NCI-H510A treated with DMSO at 0.1 percent for 48 hours (cell line): ENCODE data around the gene CIBAR2.
A peak's percentile ranks its signal among the peaks of the same experiment; 100 is the strongest.
"Not testable (repeated sequence)": the region's sequence is repeated elsewhere in the genome, so short reads cannot be mapped to it uniquely, and the experiment has no call there.

Experiments
- DNase-seq: peaks from one replicate; lab custom pipeline; 2025; lab: John Stamatoyannopoulos, UW

The CIBAR2 gene

DNA sequence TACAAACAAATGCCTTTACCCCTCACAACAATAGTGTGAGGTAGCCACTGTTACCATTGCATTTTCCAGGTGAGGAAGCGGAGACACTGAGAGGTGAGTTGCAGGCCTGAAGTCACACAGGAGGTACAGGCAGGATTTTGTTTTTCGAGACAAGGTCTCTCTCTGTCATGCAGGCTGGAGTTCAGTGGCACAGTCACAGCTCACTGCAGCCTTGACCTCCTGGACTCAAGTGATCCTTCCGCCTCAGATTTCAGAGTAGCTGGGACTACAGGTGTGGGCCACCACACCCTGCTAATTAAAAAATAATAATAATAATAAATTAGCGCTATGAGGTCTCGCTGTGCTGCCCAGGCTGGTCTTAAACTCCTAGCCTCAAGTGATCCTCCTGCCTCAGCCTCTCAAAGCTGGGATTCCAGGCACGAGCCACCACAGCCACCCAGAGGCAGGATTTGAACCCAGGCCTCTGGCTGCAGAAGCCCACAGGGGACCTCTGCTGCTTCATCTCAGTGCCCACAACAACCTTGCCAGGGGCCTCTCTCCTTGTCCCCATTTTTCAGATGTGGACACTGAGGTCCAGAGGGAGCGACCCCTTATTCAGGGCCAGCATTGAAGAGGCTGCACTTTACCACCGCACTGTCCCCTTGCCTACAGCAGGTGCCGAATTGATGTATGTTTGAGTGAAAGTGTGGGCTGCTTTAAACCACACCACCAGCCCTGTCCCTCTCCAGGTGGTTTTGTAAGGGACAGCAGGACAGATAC is 16.0 kb upstream of the CIBAR2 start:
- no peak for DNase-seq

DNA sequence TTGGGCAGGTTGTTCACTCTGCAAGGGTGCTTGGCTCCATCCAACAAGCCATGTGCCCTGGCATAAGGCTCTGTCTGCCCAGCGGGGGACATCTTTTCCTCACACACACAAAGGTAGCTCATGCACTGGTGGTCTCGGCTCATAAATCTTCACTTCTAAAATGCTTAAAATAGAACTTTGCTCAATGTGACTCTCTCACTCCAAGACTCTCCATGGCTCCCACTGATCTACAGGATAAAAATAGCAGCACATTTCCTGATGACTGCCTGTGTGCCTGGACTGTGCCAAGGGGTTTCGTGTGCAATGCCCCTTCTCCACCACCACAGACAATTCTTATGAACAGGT is 15.1 kb upstream of the CIBAR2 start:
- DNase-seq, result no peak

DNA sequence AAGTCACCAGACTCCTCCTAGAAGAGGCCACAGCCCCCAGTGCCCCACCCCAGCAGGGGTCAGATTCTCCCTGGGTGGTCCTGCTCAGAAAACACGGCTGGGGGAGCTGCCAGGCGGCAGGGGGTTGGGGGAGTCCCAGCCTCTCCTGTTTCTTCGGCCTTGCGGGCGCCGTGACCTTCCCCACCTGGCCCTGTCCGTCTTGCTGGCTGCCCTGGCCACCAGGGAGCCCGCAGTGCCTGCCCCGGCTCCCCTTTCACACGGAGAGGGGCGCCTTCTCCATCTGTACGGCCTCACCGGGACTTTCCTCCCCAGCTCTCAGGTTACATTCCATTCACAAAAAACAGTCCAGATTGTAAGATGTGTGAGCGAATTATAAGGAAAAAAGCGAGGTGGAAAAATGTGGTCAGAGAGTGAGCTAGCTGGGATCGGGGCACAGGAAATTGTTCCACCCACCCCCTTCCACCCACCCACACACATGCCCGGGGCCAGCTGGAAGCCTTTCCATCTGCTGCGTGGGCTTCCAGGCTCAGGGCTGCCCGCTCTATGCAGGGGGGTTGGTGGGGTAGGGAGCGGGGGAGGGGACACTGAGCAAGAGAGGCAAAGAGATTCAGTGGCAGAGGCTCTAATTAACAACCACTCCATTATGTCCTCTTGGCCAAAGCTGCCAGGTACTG is 14.6 kb upstream of the CIBAR2 start:
- DNase-seq, result no peak

DNA sequence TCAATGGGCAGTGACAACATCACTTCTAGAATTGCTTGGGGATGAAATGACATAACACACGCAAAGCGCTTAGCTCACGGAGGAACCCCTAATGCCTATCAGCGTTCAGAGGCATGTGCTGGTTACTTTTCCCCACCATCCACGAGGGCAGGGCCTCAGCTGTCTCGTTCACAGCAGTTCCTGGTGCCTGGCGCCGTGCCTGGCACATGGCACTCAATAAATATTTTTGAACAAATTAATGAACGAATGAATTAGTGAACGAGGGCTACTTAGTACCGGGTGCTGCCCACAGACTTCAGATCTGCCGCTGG is 14.1 kb upstream of the CIBAR2 start:
- DNase-seq, result no peak

DNA sequence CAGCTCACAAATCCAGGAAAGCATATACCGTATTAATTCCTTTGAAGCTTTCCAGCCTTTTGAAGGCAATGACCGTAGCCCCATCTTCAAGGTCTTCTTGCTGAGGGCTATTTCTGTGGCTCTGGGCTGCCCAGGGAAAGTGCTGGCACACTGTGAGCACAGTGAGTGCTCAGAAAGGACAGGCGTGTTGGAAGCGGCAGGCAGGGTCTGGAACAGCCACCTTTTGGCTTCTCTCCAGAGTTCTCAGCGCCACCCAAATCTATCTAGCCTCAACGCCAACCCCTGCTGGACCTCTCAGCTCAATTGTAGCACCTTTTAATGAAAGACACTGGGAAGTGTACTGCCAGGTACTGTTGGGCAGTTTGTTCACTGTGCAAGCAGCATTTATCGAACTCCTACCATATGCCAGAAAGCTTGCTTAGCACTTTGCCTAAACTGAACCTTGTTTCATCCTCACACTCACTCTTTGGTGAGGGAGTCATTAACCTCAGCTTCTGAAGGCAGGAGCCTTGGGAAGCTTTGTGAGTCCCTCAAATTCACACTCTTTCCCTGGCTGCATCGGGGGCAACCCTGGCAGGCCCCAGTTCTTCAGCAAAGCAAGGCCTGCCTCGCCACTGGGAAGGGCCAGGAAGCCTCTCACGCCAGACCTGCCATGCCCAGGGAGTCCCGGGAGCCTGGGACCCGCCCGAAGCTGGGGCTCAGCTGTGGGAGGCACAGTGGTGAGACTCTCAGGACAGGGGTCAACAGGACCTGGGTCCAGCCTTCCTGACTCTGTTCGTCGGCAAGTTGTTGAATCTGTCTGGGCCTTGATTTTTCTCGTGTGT is 13.5 kb upstream of the CIBAR2 start:
- DNase-seq, result no peak

DNA sequence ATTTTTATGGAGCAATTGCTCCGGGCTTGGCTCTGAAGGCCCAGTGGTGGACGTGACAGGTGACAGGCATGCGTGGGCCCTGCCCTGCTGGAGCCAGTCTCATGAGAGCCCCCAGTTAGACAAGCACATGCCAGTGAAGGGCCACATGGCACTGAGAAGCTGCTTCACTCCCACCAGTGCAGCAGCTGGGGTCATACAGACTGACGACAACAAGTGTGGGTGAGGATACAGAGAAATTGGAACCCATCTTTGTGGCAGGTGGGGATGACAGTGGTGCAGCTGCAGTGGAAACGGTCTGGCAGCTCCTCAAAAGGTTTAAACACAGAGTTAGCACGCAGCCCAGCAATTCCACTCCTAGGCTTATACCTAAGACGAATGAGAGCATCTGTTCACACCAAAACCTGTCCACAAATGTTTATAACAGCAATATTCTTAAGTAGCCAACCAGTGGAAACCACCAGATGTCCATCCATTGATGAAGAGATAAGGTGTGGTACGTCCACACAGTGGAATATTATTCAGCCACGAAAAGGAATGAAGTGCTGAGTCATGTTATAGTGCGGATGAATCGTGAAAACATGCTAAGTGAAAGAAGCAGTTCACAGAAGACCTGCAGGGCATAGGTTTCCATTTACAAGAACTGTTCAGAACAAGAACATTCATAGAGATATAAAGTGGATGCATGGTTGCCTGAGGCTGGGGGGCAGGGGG is 12.5 kb upstream of the CIBAR2 start:
- no peak for DNase-seq

DNA sequence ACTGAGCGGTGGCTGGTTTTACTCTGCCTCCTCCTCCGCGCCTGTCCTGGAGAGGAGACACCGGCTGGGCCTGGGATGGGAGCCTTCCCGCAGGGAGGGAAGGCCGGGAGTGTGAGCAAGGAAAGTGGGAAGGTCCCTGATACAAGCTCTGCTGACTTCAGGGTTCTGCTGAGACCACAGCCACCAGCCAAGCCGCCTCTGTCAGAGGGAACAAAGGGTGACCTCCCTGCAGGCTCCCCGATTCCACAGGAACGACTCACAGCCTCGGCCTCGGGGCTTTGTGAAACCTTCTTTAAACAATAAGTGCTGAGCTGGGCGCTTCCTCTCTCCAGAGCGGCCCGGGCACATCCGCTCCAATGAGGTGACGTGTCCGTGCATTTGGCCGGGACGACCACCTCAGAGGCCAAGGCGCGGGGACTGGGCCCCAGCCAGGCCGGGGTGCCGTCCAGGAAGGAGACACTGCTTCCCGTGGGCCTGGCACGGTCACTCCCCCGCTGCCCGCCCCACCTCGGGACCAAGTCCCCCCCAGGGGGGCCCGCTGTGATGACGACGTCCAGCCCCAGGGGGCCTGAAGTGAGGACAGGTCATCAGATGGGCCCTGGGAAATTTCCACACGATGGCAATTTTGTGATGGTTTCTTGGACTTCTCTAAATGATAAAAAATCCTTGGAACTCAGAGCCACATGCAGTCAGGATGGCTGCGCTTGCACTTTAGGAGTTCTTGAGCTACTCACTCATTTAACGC is 11.8 kb upstream of the CIBAR2 start:
- DNase-seq, result no peak

DNA sequence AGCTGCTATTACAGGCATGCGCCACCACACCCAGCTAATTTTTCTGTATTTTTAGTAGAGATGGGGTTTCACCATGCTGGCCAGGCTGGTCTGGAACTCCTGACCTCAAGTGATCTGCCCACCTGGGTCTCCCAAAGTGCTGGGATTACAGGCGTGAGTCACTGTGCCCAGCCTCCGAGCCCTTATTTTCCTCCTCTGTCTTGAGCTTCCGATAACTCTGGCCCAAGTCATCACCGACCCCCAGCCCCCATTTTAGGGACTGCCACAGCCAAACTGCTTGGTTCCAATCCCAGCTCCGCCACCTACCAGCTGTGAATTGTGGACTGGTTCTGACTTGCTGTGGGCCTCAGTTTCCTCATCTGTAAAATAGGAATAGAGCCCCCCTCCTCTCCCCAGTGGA is 11.2 kb upstream of the CIBAR2 start:
- not testable (repeated sequence) for DNase-seq

DNA sequence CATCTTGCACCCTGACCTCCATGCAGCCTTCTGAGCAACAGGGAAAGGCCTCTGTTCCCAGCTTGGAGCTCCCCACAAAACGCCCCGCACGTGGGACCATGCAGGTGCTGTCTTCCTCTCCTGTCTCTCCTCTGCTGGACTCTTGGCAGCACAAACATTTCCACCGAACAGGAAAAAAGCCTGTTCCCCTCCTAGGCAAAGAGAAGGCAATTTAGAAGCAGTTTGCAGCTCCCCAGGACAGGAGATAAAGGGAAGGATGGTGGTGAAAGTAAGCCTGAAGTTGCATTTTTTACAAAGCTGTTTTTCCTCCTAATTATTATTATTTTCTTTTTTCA is 7.7 kb upstream of the CIBAR2 start:
- DNase-seq, result no peak

DNA sequence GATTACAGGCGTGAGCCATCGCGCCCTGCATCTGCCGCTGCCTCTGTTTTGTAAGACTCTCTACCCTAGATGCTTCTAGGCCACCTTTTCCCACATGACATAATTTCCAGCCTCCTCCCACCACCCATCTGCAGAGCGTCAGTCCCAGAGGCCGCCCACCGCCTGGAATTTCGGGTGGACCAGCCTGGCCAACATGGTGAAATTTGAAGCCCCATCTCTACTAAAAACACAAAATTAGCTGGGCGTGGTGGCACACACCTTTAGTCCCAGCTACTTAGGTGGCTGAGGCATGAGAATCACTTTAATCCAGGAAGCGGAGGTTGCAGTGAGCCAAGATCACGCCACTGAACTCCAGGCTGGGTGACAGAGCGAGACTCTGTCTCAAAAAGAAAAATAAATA is 5.1 kb upstream of the CIBAR2 start:
- DNase-seq, result no peak

DNA sequence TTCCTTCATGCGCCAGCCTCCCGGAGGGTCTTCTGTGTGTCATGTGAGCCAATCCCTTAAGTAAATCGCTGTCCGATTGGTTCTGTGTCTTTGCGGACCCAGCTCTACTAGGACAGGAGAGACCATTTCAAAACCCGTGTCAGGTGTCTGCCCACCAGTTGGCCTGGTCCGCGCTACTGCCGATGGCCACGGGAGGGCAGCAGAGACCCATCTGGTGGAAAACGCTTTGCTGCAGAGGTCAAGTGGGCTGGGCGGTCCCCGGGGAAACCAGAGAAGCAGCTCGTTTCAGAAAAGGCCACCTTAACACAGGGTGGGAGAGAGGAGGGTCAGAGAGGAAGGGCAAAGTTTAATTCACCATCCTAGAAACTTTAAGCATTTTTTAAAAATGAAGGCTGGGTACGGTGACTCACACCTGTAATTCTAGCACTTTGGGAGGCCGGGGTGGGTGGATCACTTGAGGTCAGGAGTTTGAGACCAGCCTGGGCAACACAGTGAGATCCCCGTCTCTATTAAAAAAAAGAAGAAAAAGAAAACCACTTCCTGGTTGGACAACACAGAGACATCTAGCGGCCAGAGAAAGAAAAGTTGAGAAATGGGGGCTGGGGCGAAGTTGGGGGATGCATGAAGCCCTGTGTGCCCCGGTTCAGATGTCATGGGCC is 2.8 kb upstream of the CIBAR2 start:
- peak; percentile 80 for DNase-seq

DNA sequence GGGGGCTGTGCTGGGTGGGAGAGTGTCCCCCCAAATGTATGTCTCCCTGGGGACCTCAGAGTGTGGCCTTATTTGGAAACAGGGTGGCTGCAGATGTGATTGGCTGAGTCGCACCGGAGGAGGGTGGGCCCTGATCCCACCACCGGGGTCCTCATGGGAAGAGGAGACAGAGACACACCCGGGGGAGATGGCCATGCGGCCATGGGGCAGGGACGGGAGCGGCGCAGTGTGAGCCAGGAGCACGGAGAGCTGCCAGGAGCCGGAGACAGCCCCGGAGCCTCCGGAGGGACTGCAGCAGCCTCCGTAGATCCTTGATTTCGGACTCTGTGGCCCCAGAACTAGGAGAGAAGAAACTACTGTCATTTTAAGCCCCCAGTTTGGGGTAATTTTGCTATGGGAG is 1.6 kb upstream of the CIBAR2 start:
- no peak for DNase-seq

DNA sequence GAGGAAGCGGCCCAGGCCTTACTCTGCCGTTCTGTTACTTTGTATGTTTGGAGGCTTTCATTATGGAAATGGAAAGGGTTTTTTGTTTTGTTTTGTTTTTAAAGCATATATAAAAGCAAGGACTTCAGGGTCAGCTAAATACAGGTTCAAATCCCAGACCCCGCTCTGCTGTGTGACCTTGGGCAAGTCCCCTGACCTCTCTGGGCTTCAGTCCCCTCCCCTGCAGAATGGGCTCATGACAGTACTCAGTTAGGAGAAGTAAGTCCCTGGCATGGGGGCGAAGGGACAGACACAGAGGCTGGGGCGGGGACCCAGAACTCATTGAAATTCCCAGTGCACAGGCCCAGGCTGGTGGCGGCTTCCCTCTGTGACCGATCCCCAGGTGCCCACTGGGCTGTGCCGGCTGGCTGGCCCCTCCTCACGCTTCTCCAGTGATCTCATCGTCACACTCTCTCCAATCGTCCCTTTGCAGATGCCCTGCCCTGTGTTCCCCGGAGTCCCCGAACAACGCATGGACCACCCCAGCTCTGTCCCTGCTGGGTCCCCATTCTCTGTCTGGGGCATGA is 979 bp upstream of the CIBAR2 start:
- DNase-seq, result no peak

DNA sequence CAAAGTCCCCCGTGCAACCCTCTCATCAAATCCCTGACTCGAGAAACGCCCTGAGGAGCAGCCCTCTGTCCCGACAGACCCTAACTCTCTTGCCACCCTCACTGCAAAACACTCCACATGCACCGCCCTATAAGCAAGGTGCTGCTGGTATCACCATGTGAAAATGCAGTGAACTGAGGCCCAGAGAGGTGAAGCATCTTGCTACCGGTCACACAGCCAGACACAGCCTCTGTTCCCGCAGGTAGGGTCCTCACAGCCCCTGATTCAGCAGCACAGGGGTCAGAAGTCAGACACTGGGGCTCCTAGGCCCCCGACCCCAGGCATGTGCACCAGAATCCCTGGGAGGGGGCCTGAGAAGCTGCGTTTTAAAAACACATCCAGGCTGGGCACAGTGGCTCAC is 1.1 kb downstream of the CIBAR2 start:
- no peak for DNase-seq

DNA sequence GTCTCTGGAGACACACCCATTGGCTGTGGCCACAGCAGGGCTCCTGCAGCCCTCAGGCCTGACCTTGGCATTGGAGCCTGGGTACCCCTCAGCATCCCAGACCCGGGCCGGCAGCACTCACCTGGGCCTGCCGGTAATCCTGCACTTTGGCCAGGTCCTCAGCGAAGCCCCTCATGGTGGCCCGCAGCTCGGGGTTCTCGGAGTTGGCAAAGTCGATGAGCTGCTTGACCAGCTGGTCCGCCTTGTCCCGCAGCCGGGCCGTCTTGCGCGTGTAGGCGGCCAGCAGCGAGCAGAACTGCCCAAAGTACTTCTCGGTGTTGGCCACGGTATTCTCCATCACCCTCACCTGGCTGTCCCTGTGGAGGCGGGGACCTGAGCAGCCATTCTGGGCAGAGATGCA is 2.2 kb downstream of the CIBAR2 start:
- no peak for DNase-seq

DNA sequence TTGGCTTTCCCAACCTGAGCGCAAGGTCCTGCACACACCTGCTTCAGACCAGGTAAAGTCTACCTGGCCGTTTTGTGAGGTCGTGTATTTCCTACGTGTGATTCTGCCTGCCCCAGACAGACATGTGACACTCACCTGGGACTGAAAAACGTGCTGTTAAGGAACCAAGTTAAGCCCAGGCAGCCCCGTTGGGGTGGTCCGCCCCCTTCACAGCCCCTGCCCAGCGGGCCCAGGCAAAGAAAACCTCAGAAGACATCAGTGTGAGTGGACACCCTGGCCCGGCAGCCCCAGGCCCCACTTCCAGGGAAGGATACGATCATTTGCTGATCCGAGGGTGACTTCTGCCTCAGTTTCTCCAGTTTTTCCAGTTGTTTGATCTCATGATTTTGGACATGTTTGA is 4.7 kb downstream of the CIBAR2 start:
- no peak for DNase-seq

DNA sequence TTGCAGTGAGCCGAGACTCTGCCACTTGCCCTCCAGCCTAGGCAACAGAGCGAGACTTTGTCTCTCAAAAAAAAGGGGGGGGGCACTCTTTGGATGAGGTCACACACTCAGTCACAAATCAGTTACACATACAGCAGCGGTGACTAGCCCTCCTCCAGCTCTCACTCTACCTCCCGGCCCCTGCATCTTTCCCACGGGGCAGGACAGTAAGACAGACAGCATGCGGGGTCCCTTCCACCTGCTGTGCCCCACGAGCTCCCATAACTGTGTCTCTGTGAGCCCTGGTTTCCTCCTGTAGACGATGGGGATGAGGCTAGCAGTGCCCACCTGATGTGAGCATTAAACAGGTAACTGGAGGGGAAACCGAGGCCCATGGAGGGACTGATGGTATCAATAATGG is 5.2 kb downstream of the CIBAR2 start:
- DNase-seq, result no peak

DNA sequence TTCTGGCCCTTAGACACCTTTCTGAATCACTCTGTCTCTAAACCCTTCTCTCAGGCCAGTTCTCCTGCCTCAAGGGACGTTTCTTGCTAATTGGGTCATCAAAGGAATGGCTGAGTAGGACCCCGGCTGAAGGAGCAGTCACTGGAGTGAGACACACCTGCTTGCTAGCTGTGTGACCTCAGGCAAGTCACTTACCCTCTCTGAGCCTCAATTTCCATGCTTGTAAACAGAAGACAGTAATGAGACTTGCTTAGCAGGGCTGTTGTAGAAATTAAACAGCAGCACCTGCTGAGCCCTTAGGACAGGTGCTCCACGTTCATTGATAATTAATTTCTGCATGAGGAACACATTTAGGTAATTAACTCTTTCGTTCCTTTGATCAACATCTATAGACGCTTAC is 6.8 kb downstream of the CIBAR2 start:
- no peak for DNase-seq

DNA sequence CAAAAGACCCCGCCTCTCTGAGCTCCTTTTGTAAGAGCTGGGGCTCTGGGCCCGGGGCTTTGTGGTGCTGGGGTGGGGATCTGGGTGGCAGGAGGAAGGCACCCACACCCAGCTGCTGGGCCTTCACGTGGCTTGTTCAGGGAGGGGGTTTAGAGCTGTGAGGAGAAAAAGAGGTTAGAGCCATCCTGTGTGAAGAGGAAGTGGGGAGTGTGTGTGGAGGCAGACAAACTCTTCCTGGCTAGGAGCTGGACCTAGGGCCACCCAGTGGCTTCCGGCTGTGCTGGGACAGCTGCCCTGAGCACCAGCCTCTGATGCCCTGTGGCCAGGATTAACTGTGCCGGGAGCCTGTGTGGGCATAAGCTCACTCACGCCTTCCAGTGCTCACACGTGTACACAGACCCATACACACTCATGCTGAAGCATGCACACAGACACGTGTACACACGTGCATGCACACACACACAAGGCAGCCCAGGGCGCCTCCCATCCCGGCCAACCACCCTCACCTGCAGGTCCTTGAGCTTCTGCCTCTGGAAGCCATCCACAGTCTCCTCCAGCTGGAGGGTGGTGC is 7.4 kb downstream of the CIBAR2 start:
- DNase-seq, result no peak

DNA sequence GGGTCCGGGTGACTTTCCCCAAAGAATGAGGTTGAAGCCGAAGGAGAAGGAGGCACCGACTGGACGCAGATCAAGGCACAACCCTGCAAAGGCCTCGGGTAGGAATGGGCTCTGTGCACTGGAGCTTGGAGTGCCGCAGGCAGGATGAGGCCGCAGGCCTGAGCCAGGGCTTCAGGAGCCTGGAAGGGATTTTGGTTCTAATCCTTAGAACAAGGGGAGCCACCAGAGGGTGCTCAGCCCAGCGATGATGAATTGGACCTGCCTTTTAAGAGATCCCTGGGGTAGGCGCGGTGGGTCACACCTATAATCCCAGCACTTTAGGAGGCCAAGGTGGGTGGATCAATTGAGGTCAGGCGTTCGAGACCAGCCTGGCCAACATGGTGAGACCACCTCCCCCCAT is 8.1 kb downstream of the CIBAR2 start:
- DNase-seq, result no peak
